Esophagus muscularis mucosa (tissue), 4 donors: ENCODE measurements around the gene SV2C.

Experiments
- EP300 ChIP-seq: sonication (generic); formaldehyde crosslinking; IDR thresholded peaks from one replicate; pipeline ENCODE4 v1.6.1; 2017; ENCODE audit warnings: antibody characterized with exemption
- POLR2A ChIP-seq: fragments of 450-650 bp; IDR thresholded peaks from one replicate; pipeline ENCODE4 v1.6.1; 2017; ENCODE audit warnings: antibody characterized with exemption, moderate library complexity, mild to moderate bottlenecking, low read depth
- POLR2AphosphoS5 ChIP-seq, 2 donors: sonication (generic); formaldehyde crosslinking; IDR thresholded peaks; one replicate each; pipeline ENCODE4 v1.6.1; 2017; ENCODE audit warnings: antibody characterized with exemption in 2 of 2
- TF ChIP-seq, protein P1 (sequence below), 3 experiments: fragments of 200-600 bp in 2 of 3; fragments of 450-650 bp in 1 of 3; sonication (generic) in 2 of 3; IDR thresholded peaks; one replicate each; pipeline ENCODE4 v1.5.1; 2017 to 2019; ENCODE audit warnings: antibody characterized with exemption in 3 of 3, mild to moderate bottlenecking in 2 of 3, moderate library complexity in 1 of 3

GRCh38 chr5:76298852-76299251 lies 215.7 kb downstream of the SV2C start:
- TF ChIP-seq, protein P1, sequence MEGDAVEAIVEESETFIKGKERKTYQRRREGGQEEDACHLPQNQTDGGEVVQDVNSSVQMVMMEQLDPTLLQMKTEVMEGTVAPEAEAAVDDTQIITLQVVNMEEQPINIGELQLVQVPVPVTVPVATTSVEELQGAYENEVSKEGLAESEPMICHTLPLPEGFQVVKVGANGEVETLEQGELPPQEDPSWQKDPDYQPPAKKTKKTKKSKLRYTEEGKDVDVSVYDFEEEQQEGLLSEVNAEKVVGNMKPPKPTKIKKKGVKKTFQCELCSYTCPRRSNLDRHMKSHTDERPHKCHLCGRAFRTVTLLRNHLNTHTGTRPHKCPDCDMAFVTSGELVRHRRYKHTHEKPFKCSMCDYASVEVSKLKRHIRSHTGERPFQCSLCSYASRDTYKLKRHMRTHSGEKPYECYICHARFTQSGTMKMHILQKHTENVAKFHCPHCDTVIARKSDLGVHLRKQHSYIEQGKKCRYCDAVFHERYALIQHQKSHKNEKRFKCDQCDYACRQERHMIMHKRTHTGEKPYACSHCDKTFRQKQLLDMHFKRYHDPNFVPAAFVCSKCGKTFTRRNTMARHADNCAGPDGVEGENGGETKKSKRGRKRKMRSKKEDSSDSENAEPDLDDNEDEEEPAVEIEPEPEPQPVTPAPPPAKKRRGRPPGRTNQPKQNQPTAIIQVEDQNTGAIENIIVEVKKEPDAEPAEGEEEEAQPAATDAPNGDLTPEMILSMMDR (IDR thresholded peaks at IDR 0.05): no peak
- TF ChIP-seq POLR2A (no peak), EP300 (no peak), POLR2AphosphoS5 (IDR thresholded peaks at IDR 0.05) (no peak)
